Endometrium (tissue), 2 donors: ENCODE results near the gene VTN.

Experiments used
- FAIRE-seq: peaks from 2 replicates; lab custom pipeline; 2012; peaks lifted over from hg19 to GRCh38; lab: Jason Lieb, UNC
- donor health status: control.
- donor health status: control.

The VTN gene, protein sequence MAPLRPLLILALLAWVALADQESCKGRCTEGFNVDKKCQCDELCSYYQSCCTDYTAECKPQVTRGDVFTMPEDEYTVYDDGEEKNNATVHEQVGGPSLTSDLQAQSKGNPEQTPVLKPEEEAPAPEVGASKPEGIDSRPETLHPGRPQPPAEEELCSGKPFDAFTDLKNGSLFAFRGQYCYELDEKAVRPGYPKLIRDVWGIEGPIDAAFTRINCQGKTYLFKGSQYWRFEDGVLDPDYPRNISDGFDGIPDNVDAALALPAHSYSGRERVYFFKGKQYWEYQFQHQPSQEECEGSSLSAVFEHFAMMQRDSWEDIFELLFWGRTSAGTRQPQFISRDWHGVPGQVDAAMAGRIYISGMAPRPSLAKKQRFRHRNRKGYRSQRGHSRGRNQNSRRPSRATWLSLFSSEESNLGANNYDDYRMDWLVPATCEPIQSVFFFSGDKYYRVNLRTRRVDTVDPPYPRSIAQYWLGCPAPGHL

DNA sequence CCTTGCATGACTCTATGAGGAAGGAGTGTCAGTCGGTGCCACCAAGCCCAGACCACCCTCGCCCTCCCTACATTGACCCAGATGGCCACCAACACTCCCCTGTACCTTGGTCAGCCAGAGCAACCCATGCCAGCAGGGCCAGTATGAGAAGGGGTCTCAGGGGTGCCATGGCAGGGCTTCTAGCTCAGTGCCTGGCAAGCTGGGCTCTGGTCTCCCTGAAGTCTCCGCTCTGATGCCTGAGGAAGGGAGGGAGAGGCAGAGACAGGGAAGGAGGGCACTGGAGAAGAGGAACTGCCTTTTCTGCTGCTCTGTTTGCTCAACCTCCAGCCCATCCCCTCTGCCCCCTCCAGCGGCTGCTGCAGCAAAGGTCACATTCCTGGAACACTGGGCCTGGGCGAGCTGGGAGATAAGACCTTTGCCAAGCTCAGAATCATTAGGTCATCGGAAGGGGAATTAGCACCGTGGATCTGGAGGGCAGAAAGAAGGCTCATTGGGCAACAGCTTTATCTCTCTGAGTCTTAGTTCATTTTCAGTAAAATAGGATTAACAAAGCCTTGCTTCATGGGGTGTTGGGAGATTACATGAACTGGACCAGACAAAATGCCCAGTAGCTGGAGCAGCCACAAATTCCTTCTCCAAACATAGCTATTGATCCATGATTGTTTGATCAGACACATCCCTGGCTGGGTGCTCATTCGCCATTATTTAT is at the start of gene VTN:
VTN (minus strand) TSS at position 273 of the 709 bp plus-strand sequence; CDS start at position 169, 104 bp downstream.
- no peak for FAIRE-seq

DNA sequence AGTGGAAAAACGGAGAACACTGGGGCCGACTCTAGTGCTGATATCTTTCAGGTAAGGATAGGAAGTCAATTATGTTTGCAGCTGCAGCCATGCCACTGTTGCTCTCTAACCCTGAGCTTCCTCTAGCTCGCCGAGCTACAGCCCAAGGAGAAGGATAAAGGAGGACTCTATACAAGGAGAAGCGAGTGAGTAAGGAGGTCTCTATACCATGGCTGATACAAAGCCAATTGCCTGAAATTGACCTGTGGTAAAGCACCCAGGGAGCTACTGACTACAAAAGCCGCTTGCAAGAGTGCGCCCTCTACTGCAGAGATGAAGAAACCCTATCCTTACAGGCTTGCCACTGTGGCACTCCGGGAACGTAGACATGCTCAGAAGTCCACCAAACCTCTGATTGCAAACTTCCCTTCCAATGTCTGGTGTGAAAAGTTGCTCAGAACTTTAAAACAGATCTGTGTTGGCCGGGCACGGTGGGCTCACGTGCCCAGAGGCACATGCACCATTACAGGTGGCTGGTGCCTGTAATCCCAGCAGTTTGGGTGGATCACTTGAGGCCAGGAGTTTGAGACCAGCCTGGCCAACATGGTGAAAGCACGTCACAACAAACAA is 46.7 kb upstream of the VTN start:
- no peak for FAIRE-seq

DNA sequence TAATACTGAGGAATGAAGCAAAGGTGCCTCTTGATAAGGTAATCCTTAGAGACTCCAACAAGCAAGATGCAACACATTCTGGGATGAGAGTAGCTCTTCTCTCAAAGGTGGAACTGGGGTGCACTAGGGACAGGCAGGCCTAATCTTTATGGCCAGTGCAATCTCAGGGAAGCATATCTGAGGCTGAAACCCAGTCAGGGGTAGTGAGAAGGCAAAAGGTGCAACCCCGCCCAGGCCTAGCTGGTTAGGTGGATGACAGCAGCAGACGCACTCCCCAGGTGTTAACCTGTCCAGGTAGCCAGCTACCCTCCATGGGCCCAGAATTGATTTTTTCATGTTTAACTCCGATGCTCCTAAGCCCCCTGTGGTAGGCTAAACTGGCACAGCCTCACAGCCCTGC is 45.8 kb upstream of the VTN start:
- no peak for FAIRE-seq

DNA sequence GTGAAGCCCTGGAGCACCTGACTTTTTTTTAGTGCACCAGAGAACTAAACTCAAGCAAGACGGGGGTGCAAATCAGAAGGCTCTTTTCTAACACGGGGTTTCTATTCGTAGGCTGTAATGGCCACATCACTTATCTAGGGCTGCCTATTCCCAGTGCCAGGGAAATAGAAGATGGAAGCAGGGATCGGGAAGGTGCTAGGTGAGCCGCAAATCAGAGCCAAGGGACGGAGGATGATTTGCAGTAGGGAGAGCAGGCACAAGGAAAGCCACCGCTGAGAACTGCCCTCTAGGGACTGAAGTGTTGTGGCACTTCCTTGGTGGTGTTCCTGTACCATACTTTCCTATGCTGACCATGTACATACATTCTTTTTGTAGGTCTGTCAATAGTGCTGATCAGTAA is 43.7 kb upstream of the VTN start:
- no peak for FAIRE-seq

DNA sequence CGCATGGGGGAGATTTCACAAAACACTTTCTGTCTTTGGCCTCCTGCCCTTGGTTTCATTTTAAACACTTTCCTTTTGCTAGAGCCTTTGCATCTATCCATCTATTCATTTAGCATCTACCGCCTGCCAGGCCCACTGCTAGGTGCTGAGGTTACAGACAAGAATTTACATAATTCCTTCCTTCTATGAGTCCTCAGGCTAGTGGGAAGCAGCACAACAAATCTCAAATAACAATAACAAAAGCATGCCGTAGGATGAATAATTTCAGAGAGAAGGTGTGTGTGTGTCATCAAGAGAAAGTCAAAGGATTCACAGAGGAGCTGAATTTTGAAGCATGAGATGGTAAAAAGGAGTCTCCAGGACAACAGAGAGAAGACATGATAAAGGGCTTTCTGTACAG is 42.0 kb upstream of the VTN start:
- no peak for FAIRE-seq

DNA sequence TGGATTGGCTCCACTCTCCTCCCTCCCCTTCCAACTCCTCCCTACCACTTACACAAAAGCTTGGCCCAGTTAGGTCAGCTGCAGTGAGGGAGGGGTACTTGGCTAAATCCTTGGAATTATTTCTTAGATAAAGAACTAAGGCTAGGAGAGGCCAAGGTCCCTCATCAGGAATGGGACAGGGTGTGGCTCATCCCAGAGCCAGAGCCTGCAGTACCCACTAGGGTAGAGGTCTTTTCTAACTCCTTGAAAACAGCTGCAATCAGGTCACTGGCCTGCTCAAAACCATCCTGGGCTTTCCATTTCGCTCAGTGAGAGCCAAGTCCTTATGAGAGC is 37.8 kb upstream of the VTN start:
- no peak for FAIRE-seq

DNA sequence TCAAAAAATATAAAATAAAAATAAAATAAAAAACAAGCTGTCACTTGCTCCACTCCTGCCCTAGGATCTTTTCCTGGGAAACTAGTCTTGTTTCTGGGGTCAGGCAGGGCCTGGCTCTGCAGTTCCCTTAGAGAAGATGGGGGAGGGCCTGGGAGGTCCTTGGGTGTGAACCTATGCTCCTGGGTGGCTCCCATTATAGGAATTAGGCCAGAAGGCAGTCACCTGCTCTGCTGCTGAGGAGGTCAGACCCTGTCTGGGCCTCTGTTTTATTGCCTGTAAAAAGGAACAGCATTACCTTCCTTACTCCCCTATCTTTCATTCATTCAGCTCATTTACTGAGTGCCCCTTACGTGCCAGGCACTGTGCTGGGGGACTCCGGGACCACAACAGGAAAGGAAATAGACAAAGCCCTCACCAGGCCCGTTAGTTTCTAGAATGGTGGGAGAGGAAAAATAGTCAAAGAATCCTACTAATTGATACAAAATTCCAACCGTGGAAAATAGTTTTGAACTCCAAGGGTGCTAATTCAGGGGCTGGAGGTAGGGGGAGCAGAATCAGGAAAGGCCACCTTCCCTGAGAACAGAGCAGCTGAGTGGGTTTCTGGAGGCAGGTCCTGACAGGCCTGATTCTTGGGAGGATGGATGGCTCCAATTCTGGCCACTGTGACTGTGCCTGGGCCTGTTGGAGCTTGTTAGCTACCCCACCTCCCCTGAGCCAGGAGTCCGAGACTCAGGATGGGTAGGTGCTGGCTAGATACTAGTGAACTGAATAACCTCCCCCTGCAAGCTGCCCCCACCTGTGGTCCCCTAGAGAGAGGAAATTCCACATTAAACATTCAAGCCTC is 37.2 kb upstream of the VTN start:
- FAIRE-seq, result no peak

DNA sequence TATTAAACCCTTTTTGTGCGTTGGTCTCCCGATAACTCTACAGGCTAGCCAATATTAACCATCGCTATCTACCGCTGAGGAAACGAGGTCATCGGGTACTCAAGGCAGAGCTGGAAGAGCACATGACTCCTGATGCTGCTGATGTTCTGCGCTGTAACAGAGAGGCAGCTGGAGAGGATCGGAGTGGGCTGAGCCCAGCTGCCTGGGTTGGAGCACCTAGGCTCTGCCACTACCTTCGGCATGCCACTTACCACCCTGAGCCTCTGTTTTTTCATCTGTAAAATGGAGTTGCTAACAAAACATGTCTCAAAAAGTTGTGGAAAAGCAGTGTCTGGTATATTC is 36.3 kb upstream of the VTN start:
- FAIRE-seq, result no peak

DNA sequence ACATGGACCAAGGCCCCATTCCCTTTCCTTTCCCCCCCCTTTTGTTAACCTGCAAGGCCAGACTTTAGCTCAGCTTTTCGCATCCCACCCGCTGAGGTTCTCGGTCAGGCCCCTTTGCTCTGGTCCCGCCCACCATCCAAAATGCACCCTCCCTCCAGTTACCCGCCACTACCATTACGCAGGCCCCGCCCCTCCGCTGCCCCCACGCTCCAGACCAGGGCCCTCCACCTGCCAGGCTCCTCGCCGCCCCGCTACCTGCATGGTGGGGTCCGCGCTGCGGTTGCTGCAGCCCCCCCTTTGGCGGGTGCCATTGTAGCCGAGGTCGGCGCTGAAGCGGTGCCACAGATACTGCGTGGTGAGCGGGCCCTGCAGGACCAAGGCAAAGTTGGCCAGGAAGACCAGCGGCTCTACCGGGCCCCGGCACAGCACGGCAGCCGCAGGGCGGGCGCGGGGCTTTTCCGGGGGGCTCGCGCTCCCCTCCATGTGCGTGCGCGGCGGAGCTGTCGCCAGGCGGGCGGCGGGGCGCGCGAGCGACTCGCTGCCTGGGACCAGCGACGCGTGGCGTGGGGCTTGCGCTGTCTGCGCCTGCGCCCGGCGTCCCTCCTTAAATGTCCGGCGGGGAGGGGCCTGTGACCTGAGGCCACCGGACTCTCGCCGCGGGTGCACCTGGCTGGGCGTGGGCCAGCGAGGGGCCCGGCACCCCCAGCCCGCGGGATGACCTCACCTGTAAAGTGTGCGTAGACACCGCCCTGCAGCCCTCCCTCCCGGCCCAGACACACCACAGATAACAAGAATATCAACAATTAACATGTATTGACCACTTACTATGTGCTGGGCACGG is 35.7 kb upstream of the VTN start, which contains the start of gene SLC46A1:
SLC46A1 (minus strand) TSS at position 581 of the 841 bp plus-strand sequence; CDS start at position 483, 98 bp downstream.
- FAIRE-seq, result no peak

DNA sequence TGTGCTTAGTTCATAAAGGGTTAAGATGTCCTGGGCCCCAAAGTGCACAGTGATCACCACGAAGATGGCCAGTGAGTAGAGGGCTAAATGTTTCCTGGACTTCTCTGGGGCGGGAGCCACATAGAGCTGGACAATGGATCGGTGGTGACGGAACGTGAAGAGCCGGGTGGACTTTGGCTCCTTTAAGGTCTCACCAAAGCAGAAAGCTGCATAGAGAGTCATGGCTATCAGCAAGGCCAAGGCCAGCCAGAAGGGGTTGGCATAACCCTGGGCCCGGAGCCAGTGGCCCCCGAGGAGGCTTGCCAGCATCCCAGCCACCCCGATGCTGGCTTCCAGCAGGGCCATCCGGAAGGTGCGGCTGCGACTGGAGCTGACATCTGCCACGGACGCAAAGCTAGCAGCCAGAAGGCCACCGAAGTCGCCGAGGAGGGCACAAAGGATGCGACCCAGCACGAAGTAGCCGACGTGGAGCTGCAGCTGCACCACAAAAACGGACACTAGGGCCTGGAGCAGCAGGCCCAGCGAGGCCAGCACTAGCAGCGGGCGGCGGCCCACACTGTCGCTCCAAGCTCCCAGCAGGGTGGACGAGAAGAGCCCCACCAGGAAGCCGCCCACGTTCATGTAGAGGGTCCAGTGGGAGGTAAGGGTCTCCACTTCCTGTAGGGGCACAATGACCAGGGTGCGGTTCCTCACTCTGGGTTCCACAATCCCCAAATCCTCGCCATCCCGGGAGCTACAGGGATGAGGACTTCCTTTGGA is 34.9 kb upstream of the VTN start:
- FAIRE-seq, result no peak

DNA sequence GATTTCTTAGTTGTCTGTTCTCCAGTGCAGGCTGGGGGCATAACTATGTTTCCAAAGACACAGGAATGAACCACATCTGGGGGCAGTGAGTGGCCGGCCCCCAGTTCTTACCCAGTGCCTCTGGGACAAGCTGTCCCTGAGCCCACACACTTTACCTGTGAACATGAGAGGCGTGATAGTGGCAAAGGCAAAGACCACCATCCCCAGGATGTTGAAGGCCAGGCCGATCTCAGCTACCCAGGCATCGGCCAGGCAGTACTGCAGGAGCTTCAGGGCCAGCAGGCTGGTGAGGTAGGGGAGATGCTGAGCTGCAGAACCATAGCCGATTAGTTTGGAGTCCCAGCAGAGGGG is 34.3 kb upstream of the VTN start:
- FAIRE-seq, result no peak

DNA sequence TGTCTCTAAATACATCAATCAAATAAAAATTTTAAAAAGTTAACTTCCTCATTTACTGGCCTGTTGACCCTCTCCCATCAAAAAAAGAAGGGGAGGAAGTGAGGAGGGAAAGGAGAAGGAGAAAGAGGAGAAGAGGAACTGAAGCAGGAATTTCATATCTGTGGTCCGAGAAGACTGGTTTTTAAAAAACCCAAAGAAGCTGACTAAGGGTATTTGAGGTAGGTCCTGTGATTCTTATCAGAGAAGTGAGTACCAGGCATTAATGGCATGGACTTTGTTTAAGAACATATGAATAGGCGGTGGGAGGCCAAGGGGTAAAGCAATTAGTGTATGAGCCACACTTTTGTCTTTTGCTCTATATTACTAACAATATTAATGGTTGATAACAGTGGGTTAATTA is 33.9 kb upstream of the VTN start:
- no peak for FAIRE-seq

DNA sequence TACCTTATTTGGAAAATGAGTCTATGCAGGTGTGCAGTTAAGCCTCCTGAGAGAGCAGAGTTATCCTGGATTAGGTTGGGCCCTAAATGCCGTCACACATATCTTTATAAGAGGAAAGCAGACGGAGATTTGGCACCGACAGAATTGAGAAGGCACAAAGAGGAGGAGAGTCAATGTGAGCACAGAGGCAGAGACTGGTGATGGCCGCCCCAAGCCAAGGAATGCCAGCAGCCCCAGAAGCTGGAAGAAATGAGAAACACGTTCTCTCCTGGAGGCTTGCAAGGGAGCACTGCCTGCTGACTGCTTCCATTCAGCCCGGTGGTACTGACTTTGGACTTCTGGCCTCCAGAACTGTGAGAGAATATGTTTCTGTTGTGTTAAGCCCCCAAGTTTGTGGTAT is 32.7 kb upstream of the VTN start:
- FAIRE-seq, result no peak

DNA sequence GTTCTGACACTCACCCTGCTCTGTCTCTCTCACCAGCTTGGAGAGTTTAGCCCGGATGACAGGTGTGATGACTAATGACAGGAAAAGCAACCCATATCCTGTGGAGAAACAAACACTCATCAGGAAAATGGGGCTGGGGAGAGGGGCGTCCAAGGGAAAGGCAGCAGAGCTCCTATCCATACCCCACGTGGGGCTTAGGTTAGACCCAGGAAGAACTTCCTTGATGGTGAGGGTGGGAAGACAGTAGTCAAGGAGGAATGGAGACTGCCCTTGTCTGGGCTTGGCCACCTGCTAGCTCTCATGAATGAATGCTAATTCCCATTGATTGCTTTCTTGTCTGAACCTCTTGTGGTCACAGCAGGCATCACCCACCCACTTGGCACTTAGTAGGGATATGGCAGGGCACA is 32.1 kb upstream of the VTN start:
- FAIRE-seq, result no peak

DNA sequence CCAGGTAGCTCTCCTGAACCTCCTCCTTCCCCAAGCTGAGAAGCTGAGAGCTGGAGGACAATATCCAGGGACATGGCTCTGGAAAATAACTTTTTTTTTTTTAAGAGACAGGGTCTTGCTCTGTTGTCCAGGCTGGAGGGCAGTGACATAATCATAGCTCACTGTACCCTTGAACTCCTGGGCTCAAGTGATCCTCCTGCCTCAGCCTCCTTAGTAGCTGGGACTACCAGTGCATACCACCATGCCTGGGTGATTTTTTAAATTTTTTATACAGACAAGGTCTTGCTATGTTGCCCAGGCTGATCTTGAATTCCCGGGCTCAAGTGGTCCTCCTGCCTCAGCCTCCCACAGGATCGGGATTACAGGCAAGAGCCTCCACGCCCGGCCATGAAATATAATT is 29.7 kb upstream of the VTN start:
- no peak for FAIRE-seq

DNA sequence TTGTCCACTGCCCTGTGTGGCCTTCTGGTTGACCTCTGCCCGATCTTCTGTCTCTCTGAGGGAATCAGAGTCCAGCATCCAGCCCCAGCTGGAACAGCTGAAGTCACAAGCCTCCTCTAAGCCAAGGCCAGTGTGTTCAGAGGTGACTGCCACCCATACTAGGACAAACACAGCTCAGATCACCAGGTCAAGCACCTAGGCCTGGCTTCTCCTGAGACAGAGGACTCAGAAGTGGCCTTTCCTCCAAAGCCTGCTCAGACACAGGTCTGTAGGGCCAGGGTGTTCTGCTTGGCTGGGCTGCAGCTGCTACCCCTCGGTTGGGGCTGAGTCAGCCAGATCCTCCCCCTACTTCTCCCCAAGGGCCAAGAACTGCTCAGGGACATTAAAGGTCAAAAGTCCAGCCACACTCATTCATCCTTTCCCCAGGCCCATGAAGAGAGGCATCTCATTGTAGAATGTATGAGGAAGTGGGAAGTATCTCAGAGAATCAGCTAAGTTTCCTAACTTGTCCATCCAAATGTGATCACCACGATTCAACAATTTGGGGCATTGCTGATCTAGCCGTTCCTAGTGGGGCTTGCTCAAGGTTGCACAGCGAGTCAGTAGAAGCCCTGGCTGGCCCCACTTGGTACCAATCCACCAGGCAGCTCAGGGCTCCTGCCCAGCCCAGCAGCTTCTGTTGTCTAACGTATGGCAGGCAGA is 28.3 kb upstream of the VTN start:
- no peak for FAIRE-seq

DNA sequence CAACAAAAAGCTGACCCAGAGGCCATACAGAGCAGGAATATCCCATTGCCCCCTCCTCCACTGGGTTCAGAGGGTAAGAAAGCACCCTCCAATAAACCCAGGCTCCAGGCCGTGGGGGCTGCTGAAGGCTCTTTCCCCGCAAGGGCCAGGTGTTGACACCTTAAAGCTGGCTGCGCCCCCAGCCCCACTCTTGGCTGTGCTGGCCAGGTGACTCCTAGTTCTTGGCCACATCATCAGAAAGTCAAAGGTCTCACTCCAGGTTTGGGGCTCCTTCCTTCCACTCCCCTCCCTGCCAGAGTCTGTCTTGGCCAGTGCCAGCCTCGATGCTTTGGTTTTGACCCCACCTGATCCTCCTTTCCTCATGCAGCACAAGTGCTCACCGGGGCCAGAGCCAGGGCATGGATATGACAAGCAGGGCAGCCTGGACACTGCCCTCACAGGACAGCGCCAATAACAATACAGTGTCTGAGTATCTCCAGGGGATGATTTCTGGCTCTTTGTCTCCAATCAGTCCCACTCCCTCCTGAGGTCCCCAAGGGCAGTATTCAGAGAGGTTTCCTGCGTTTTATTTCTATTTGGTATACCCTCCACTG is 27.7 kb upstream of the VTN start:
- FAIRE-seq, result no peak

DNA sequence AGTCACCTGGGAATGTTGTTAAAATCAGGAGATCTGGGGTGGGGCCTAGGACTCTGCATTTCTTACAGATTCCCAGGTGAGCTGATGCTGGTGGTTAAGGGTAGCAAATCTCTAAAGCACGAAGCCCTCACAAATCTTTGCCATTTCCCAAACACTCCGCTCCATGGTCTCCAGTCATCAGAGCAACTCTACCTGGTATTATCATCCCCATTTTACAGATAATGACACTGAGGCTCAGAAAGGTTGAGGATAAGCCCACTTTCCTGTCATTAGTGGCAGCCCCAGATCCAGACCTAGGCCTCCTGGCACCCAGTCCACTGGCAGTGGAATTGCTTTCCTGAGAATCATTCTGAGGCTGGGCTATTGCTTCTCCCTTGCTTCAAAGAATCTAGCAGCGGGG is 27.2 kb upstream of the VTN start:
- FAIRE-seq, result no peak

DNA sequence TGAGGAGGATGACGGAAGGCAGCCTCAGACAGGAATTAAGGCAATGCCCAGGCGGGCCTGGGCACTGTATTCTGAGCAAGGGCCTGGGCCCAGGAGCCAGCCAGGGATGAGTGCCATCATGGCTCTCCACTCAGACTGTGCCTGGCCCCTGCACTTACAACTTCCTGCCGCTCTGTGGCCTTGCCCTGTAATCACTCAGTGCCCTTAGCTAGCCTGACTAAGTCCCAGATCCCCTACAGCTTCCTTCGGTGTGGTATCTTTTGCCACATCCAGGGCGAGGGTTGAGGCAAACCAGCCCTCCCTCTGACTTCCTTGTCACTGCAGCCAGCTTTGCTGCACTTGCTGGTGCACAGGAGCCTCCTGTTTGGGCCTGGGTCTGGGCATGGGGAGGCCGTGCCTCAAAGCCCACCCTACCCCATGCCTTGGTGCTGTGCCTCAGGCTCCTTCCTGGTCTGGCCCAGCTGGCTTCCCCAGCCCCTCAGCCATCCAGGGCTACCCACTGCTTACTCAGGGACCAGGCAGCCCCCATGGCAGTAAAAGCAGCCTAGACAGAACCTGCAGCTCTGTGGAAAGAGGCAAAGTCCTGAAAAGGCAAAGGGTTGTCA is 26.6 kb upstream of the VTN start:
- no peak for FAIRE-seq
